Stimulated activated naive CD8-positive, alpha-beta T cell treated with anti-CD3 and anti-CD28 coated beads, Interleukin-15, Interleukin-2, amounts not matched to agents 100 U/mL and 50 U/mL, for 24 hours (primary cell): ENCODE results near the gene SLC16A5.
"Not testable (repeated sequence)": the region's sequence is repeated elsewhere in the genome, so short reads cannot be mapped to it uniquely, and the experiment has no call there.

Experiments
- ATAC-seq: fragments of 150-1000 bp; cut with Tn5 transposase; one replicate; pipeline ENCODE4 v1.10.0; 2021
- DNase-seq: peaks from one replicate; pipeline ENCODE4 v3.0.0; 2021

SLC16A5 gene

GRCh38 chr17:75064460-75064859 lies 23.3 kb upstream of the SLC16A5 start:
- no peak for ATAC-seq
- no peak for DNase-seq

- no peak for DNase-seq
- no peak for ATAC-seq
These were observed 22.7 kb upstream of the SLC16A5 start for GRCh38 chr17:75064867-75065561.

- peak; percentile 67 for ATAC-seq
These were observed 22.1 kb upstream of the SLC16A5 start for GRCh38 chr17:75065562-75066151.

DNA sequence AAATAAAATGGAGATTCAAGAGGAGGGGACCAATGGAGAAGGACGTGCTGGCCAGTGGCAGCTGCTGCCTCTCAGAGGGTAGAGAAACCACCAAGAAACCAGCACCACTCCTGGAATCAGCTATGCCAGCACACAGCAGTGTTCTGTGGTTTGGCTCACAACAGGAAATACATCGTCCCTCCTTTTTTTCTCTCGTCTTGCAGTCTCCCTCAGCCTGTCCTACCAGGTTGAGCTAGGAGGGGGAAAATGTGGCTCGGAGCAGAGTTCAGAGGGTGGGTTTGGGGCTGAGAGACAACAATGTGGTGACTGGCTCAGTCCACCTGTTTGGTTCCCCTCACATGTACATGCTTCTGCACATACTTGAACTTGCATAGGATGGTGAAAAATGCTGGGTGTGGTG lies 19.9 kb upstream of the SLC16A5 start:
- peak; percentile 49 for ATAC-seq

More at GRCh38 chr17:75065562-75066151, 22.1 kb upstream of the SLC16A5 start:
- DNase-seq, result no peak

GRCh38 chr17:75068750-75069149 lies 19.0 kb upstream of the SLC16A5 start:
- ATAC-seq, result no peak

More for the DNA sequence above, 19.9 kb upstream of the SLC16A5 start:
- no peak for DNase-seq

DNA sequence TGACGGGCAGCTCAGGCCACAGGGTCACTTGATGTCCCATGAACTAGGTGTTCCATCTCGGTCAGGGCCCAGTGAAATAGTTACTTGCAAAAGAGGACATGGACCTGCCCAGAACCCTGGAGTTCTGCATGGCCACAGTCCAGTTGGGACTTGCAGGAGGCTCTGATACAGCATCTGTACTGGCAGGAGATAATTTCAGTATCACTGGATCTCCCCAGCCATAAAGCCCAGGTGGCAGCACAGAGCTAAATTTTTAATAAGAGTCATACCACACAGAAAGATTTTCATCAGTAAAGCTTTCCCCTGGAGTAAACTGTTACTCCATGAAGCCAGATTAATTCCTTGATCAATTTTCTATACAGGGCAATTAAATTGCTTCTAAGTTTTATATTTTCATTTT lies 18.0 kb upstream of the SLC16A5 start:
- DNase-seq (no peak), ATAC-seq (no peak)

More at GRCh38 chr17:75068750-75069149, 19.0 kb upstream of the SLC16A5 start:
- DNase-seq, result no peak

- not testable (repeated sequence) for ATAC-seq, DNase-seq
These were observed 16.1 kb upstream of the SLC16A5 start for GRCh38 chr17:75071478-75072271.

- not testable (repeated sequence) for ATAC-seq, DNase-seq
These were observed 14.8 kb upstream of the SLC16A5 start for GRCh38 chr17:75072909-75073308.

DNA sequence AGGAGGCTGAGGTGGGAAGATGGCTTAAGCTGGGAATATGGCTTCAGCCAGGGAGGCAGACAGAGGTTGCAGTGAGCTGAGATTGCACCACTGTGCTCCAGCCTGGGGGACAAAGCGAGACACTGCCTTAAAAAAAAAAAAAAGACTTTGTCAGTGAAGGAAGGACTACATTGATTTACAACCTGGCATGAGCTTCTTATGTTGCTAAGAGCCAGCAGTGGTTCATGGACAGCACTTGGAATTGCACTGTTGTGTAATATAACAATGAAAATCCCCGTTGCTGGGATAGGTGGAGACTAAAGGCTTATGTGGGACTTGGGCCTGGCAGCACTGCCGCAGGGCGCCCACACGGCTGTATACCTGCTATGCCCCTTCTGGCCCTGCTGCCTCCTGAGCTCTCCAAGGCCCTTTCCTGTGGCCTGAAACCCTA lies 14.1 kb upstream of the SLC16A5 start:
- no peak for DNase-seq
- no peak for ATAC-seq

DNA sequence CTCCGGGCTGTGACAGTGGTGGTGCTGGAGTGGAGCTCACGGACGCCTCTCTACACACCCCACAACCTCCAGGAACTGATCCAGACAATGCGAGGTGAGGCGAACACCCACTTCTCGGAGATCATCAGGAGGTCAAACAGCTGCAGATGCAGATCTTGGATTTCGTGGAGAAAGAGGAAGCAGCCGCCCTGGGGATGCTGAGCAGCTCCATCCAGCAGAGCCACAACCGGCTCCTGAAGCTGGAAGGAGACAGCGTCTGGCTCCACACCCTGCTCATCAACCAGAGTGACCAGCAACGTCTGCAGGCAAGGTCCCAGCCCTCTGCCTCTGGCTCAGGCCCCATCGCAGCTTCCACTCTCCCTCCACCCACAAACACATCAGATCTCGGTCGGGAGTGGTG lies 13.2 kb upstream of the SLC16A5 start:
- DNase-seq, result no peak
- ATAC-seq, result no peak

GRCh38 chr17:75075597-75076336 lies 12.0 kb upstream of the SLC16A5 start:
- DNase-seq, result no peak
- ATAC-seq, result no peak

- DNase-seq, result no peak
These were observed 10.7 kb upstream of the SLC16A5 start for GRCh38 chr17:75077072-75077495.

GRCh38 chr17:75077496-75078283 lies 10.1 kb upstream of the SLC16A5 start:
- peak; percentile 76 for ATAC-seq
- DNase-seq, result peak; percentile 64

More at GRCh38 chr17:75077072-75077495, 10.7 kb upstream of the SLC16A5 start:
- no peak for ATAC-seq

DNA sequence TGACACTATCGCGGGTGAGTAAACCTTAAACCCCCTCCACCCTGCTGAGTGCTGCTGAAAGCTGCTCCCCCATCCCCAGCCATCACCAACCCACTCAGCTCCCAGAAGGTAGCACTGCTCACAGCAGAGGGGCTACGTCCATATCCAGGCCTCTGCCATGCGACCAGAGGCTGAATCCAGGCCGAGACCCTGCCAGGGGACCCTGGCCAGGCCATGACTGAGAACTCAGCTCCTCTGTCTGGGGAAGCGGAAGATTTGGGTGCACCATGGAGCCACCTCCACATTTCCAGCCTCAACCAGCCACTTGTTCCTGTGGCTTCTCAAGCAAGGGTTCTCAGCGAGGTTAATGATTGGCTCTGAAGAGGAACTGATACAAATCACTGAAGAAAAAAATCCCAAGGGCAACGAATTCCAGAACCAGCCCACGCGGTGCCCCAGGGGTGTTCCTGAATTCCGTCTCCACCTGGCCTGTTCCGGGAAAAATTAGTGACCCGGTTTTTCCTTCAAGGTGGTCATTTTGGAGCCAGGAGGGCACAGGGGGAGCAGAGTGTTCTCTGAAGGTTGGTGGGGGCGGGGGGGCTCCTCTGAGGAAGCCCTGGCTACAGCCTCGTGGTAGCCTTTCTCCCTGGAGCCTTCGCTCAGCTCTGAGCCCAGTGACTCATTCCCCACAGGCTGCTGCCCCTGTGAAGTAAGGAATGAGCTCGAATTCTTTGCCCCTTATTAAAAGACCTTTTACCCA lies 9.3 kb upstream of the SLC16A5 start:
- peak; percentile 54 for ATAC-seq
- DNase-seq, result peak; percentile 35

DNA sequence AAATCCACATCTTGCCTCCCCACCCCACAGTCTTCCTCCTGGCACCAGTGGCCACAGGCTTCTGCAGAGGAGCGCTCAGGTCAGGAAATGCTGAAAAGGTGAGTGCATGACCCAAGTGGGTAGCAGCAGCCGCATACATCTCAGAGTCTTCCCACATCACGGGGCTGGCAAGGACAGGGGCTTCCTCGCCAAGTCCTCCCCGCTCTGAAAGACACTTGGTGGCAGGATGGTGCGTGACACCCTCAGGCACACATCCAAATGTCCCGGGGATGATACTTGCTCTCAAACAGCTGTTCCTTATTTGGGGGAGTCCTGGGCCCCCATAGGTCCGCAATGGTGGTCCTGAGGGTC lies 8.8 kb upstream of the SLC16A5 start:
- ATAC-seq, result no peak
- no peak for DNase-seq

DNA sequence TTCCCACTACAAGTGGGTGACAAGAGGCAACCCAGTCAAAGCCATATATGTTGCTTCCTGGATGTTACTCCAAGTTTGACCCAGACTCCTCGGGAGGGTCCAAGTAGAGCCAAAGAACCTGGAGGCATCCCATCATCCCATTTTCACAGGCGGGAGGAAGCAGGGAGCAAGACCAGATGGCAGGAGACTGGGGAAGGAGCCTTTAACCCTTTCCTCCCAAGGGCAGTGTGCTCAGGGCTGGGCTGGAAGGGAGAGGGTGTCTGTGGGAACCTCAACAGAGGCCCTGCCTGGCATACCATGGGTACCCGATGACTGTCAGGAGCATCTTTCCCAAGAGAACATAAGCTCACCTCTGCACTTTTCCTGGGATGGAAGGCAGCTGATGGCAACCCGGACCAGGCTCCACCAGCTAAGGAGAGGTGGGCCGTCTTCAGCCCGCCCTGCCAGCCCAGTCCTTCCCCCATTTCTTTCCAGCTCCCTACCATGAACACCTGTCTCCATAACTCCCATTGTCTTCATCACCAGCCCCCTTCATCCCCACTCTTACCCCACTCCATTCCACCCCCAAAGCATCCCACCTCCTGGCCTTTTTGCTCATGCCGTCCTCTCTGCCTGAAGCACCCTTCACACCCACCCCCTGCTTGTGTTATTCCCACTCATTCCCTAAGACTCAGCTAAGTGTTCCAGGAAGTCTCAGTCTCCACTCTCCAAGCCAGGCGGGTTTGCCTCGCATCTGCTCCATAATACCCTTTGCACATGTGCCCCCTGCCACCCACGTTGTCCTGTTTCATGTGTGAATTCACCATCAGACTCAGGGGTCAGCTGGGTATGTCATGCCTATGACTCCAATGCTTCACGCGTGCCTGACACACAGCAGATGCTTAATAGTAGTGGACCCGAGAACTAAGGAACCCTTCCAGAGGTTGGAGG lies 5.9 kb upstream of the SLC16A5 start:
- ATAC-seq, result no peak
- no peak for DNase-seq

DNA sequence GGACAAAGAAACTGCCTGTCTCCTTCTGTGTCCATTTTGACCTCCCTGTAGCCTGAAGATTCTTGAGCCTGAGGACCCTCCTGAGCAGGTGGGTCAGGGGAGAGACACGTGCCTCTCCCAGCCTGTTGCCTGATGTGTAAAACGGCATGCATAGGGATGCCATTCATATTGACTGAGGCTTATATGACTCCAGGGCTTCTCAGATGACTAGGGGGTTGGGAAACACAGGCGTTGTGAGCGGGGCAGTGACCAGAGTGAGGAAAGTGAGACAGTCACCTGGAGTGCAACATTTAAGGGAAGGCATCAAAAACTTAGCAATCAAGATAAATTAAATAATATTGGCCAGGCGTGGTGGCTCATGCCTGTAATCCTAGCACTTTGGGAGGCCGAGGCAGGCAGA lies 5.1 kb upstream of the SLC16A5 start:
- no peak for DNase-seq
- no peak for ATAC-seq

GRCh38 chr17:75084039-75084660 lies 3.6 kb upstream of the SLC16A5 start:
- DNase-seq (no peak), ATAC-seq (no peak)
